Vagina (tissue), 2 donors: ENCODE data around the gene CFAP299. TPM values are rescaled to one million over a fixed set of nuclear protein-coding genes. Genes with fewer than 3 reads are reported as not detected.

ENCODE experiments used
- DNase-seq, 2 donors: peaks; one replicate each; pipeline ENCODE4 v3.0.0-alpha.2; 2017; ENCODE audit errors: extremely low spot score in 2 of 2
- H3K27ac ChIP-seq: fragments of 200-600 bp; sonication (generic); one replicate; pipeline ENCODE4 v1.5.1; 2019
- H3K27me3 ChIP-seq: fragments of 200-600 bp; sonication (generic); one replicate; pipeline ENCODE4 v1.5.1; 2019
- H3K36me3 ChIP-seq, 2 donors: fragments of 200-600 bp; sonication (generic); one replicate each; pipeline ENCODE4 v1.5.1; 2017 to 2019
- H3K4me1 ChIP-seq: fragments of 200-600 bp; sonication (generic); one replicate; pipeline ENCODE4 v1.5.1; 2019
- H3K4me3 ChIP-seq, 2 donors: fragments of 200-600 bp; sonication (generic); 1 replicate in 1 of 2; 2 replicates in 1 of 2; pipeline ENCODE4 v1.5.1; 2016 to 2019
- H3K9me3 ChIP-seq: fragments of 200-600 bp; sonication (generic); one replicate; pipeline ENCODE4 v1.5.1; 2019
- CTCF ChIP-seq, 3 experiments: fragments of 450-650 bp in 2 of 3; fragments of 200-600 bp in 1 of 3; sonication (generic) in 1 of 3; IDR thresholded peaks; one replicate each; pipeline ENCODE4 v1.5.1; 2017 to 2019; ENCODE audit warnings: antibody characterized with exemption in 3 of 3, mild to moderate bottlenecking in 2 of 3, moderate library complexity in 2 of 3
- POLR2A ChIP-seq, 2 donors: fragments of 450-650 bp; IDR thresholded peaks; one replicate each; pipeline ENCODE4 v1.6.1; 2017; ENCODE audit warnings: antibody characterized with exemption in 2 of 2, mild to moderate bottlenecking in 2 of 2, moderate library complexity in 2 of 2
- POLR2AphosphoS5 ChIP-seq, 2 donors: sonication (generic); formaldehyde crosslinking; IDR thresholded peaks; one replicate each; pipeline ENCODE4 v1.9.0; 2017; ENCODE audit warnings: antibody characterized with exemption in 2 of 2, mild to moderate bottlenecking in 2 of 2, low read depth in 1 of 2; ENCODE audit not compliant: insufficient read depth in 1 of 2
- intact Hi-C: fragments of 100-400 bp; cut with DNase I; formaldehyde crosslinking; loops from one replicate; pipeline ENCODE4 v1.15.1; 2023
- total RNA-seq: library from RNA; depleted of rRNA; stranded (reverse); fragments of >200 nt; gene quantifications from one replicate; pipeline ENCODE4 v1.2.3, GENCODE V29; 2016

CFAP299 gene
- total RNA-seq, 1 donor from 2014 or later = not detected

GRCh38 chr4:80446248-80446647 is 110.7 kb downstream of the CFAP299 start:
- Histone ChIP-seq H3K27ac (no peak overlapping the region), H3K36me3 (no peaks in the 10 kb centered on the region), H3K27me3 (no peaks in the 10 kb centered on the region), H3K4me3 (no peak overlapping the region), H3K9me3 (no peaks in the 10 kb centered on the region), H3K4me1 (no peaks in the 10 kb centered on the region)
- DNase-seq = no peak
- intact Hi-C loops = no loop called here
- no peak for TF ChIP-seq POLR2A (IDR thresholded peaks at IDR 0.05)
- no peak for TF ChIP-seq POLR2AphosphoS5 (IDR thresholded peaks at IDR 0.05; ENCODE audit: insufficient read depth in 1 of 2, low read depth in 1 of 2)
- no peak for TF ChIP-seq CTCF (IDR thresholded peaks at IDR 0.05)

- no peak for TF ChIP-seq POLR2AphosphoS5 (IDR thresholded peaks at IDR 0.05; ENCODE audit: insufficient read depth in 1 of 2, low read depth in 1 of 2)
- TF ChIP-seq POLR2A (IDR thresholded peaks at IDR 0.05) = no peak
- TF ChIP-seq CTCF (IDR thresholded peaks at IDR 0.05) = no peak
- H3K9me3 ChIP-seq = no peaks in the 10 kb centered on the region
- intact Hi-C loops = no loop called here
- H3K27ac ChIP-seq = no peak overlapping the region
- no peaks in the 10 kb centered on the region for H3K36me3 ChIP-seq
- no peaks in the 10 kb centered on the region for H3K27me3 ChIP-seq
- DNase-seq = no peak
- no peaks in the 10 kb centered on the region for H3K4me1 ChIP-seq
- H3K4me3 ChIP-seq = no peak overlapping the region
These were observed 111.1 kb downstream of the CFAP299 start for GRCh38 chr4:80446664-80447063.

- H3K4me3 ChIP-seq = no peak overlapping the region
- H3K27ac ChIP-seq = no peak overlapping the region
- no peaks in the 10 kb centered on the region for H3K36me3 ChIP-seq
- H3K4me1 ChIP-seq = no peaks in the 10 kb centered on the region
- no peaks in the 10 kb centered on the region for H3K9me3 ChIP-seq
- H3K27me3 ChIP-seq = no peaks in the 10 kb centered on the region
- no peak for DNase-seq
- TF ChIP-seq CTCF (IDR thresholded peaks at IDR 0.05) (no peak), POLR2AphosphoS5 (IDR thresholded peaks at IDR 0.05; ENCODE audit: insufficient read depth in 1 of 2, low read depth in 1 of 2) (no peak), POLR2A (IDR thresholded peaks at IDR 0.05) (no peak)
- intact Hi-C loops = no loop called here
These were observed 112.0 kb downstream of the CFAP299 start for GRCh38 chr4:80447493-80447892.

- Histone ChIP-seq H3K9me3 (no peaks in the 10 kb centered on the region), H3K27ac (no peak overlapping the region), H3K4me3 (no peak overlapping the region), H3K4me1 (no peaks in the 10 kb centered on the region), H3K36me3 (no peaks in the 10 kb centered on the region), H3K27me3 (no peaks in the 10 kb centered on the region)
- intact Hi-C loops = no loop called here
- DNase-seq = no peak
- TF ChIP-seq CTCF (IDR thresholded peaks at IDR 0.05) = no peak
- no peak for TF ChIP-seq POLR2A (IDR thresholded peaks at IDR 0.05)
- no peak for TF ChIP-seq POLR2AphosphoS5 (IDR thresholded peaks at IDR 0.05; ENCODE audit: insufficient read depth in 1 of 2, low read depth in 1 of 2)
These were observed 112.5 kb downstream of the CFAP299 start for GRCh38 chr4:80448056-80448455.

GRCh38 chr4:80452055-80452454 is 116.5 kb downstream of the CFAP299 start:
- H3K27ac ChIP-seq = no peak overlapping the region
- no peak for DNase-seq
- H3K36me3 ChIP-seq = no peaks in the 10 kb centered on the region
- H3K4me3 ChIP-seq = no peak overlapping the region
- intact Hi-C loops = no loop called here
- no peaks in the 10 kb centered on the region for H3K9me3 ChIP-seq
- no peaks in the 10 kb centered on the region for H3K27me3 ChIP-seq
- TF ChIP-seq POLR2AphosphoS5 (IDR thresholded peaks at IDR 0.05; ENCODE audit: insufficient read depth in 1 of 2, low read depth in 1 of 2) (no peak), POLR2A (IDR thresholded peaks at IDR 0.05) (no peak), CTCF (IDR thresholded peaks at IDR 0.05) (no peak)
- no peaks in the 10 kb centered on the region for H3K4me1 ChIP-seq
